NCI-H2107 treated with DMSO at 0.1 percent for 48 hours (cell line): ENCODE measurements around the gene PSTPIP2.
"Not testable (repeated sequence)": the region's sequence is repeated elsewhere in the genome, so short reads cannot be mapped to it uniquely, and the experiment has no call there.

ENCODE experiments used
- DNase-seq: peaks from one replicate; lab custom pipeline; 2025; ENCODE audit not compliant: unreplicated experiment; lab: John Stamatoyannopoulos, UW

PSTPIP2 gene

DNA sequence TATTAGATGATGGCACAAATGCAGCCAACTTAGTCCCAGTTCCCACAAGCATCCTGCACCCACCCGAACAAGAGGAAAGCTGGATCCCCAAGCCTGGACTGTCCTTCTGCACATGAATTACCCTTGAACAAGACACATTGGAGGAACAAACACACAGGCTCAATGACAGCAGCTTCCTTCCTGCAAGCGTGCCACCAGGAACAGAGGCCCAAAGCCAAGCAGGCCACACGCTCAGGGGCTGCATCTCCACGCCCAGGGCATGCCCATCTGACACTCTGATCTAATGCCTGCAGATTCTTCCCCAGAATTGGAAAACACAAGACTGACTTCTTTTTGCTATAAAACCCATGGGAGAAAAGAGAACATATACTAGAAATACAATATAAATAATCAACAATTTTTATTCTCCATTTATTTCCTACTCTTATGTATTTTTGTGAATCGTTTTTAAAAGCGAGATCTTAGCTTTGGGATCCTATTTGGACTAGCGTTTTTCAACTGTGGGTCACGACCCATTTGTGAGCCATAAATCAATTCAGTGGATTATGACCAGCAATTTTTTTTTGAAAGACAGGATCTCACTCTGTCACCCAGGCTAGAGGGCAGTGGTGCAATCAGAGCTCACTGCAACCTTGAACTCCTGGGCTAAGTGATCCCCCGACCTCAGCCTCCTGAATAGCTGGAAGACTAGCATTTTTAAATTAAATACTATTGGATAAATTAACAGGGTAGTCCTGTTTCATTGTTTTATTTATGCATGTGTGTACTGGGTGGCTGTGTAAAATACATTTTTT lies 34.4 kb downstream of the PSTPIP2 start:
- DNase-seq, result no peak

DNA sequence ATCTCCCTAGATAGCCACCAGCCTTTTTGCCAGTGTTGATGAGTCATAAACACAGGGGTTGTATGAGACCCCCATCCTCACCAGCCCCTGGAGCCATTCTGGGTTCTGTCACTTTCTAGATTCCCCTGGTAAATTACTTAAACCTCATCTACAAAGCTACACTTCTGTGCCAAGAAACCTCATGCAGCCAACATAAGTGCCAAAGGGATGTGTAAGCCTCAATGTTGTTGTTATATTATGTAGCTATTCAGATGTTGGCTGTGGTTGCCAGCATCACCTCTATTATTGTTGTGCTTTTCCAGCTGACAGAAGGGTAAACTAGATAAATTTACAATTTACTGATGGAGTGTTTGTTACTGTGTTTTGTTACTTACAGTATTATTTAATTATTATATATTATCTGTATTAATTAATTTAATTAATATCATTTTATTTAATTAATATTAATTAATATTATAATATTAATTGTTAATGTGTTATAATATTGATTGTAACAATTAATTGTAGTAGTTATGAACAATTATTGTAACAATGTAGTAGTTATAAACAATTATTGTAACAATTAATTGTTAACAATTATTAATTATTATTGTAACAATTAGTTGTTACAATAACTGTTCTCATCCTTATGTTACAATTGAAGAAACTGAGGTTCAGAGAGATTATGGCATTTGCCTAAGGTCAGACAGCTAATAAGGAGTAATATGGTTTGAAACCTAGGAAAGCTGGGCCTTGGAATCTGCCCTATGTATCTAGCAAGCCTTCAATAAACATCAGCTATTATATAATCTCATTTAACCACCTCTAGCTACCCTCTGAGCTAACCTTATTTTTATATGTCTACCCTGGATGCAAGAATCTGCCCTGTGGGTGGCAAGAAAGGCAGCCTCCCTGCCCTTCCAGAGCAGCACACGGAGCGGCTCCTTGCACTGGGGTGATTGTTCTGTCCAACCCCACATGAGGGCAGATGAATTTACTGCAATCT lies 36.1 kb downstream of the PSTPIP2 start:
- no peak for DNase-seq

DNA sequence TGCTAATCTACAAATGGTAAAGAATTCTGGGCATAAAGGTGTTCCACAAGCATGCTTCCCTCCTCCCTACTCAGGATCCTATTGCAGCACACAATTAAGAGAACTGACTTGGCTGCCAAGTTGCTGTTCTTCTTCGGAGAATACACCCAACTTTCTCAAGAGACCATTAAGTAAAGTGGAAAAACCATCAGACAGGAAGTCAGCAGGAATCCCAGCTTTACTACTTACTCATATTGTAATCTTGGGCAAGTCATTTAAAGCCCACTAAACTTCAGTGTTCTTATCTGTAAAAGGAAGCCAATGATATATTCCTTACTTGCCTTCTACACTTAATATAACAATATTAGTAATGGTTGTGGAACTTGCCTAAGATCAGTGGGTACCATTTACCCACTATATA lies 37.8 kb downstream of the PSTPIP2 start:
- DNase-seq, result no peak

GRCh38 chr18:46031741-46032140 lies 40.3 kb downstream of the PSTPIP2 start:
- DNase-seq, result no peak

GRCh38 chr18:46028536-46028891 lies 43.5 kb downstream of the PSTPIP2 start:
- no peak for DNase-seq

DNA sequence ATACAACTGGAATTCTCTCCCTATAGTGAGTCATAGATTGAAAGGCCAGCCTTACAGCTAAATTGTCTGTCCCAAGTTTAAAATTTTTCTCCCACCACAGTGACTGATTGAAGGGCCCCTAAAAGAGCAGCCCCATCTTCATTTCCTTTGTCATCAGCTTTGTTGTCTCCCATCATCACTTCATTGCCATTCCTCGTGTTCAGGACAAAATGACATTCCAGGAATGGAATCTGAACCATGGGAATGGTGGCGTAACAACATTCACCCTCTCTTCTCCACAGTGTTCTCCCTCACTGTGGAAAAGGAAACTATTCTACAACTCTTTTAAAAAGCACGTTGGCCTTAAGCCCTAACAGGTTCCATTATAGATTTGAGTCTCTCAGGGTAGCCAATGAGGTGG lies 52.1 kb downstream of the PSTPIP2 start:
- no peak for DNase-seq

DNA sequence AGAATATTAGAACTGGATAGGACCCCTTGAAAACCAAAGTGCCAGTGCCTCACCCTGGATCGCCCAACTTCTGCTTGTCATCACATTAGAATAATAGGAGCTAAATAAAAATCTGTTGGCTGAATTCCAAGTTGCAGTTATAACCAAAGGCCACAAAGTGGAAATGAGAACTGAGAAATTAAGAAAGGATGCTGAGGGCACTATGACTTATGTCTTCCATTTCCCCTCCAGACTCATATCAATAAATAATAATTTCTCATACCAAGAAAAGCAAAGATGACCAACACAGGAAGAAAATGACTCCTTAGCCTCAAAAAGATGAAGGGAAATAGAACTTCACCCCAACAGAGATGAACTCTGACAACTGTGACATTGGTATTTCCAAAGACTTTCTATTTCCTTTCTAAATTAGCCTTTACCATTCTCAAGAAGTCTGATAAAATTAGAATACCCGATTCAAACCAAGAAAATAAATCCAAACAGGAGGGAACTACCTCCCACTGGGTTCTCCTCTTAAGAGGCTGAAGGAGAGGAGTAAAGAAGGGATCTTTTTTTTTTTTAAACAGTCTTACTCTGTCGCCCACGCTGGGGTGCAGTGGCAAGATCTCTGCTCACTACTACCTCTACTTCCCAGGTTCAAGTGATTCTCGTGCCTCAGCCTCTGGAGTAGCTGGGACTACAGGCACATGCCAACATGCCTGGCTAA lies 58.4 kb downstream of the PSTPIP2 start:
- no peak for DNase-seq

DNA sequence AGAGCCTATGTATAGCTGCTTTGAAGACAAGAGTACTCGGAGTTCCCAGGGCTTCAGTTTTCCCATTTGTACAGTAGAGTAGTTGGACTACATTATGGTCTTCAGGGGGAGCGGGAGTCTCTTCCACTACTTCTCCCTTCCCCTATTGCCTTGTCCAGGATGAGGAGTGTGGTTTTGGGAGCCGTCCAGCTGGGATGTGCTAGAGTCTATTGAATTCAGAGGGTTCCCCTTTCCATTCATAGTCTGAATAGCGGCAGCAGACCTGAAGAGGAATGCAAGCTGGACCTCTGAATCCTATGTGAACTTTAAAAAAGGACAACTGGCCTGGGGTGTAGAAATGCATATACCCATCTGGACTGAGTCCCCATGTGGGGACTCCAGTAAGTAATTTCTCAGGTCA lies 61.4 kb downstream of the PSTPIP2 start:
- no peak for DNase-seq

- DNase-seq, result no peak
Measured at GRCh38 chr18:46010050-46010449, 62.0 kb downstream of the PSTPIP2 start.

DNA sequence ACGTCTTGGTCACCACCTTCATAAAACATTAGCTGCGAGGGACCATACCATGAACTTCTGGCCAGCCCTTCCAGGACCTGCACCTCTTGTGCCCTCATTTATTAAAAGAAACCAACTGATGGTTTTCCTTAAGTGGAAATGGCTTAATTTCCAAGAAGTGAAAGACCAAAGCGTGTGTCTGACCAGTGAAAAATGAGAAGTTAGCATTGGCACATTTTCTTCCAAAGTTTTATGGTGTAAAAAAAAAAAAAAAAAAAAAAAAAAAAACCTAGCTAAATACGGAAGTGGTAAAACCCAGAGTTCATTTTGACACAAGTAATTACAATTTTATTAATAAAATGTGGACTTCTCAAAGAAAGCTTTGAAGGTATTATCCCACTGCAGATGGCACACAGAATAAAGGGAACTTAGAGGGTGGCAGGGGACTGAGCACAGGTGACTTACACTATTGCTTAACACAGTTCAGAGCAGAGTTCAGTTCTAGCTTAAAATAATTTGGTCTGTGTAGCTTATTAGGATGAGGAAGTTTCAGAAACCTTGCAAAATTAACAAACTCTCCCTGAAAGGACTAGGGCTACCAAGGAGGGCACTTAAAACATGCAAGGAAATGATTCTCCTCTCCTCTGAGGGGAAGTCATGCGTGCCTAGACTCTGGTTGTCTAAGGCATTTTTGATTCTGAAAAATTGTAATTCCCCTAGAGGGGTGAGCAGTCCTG lies 62.8 kb downstream of the PSTPIP2 start:
- DNase-seq, result no peak

- DNase-seq, result no peak
Measured at GRCh38 chr18:46008531-46008930, 63.5 kb downstream of the PSTPIP2 start.

DNA sequence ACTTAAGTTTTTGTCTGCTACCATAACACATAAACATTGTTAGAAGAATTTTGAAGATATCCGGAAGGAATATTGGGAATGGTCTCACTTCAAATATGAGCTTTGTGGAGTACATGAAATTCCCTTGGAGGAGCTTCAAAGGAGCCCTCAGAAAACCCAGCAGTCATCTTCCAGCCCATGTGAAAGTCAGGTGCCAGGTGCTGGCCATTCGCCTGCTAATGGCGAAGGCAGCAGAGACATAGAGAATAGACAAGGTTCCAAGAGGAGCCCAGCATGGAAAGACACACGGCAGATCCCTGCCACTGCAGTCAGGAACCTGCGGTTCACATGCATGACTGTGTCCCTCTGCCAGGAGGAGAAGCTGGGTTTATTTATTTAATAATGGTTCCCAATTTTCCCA lies 64.9 kb downstream of the PSTPIP2 start:
- no peak for DNase-seq

GRCh38 chr18:46002934-46003333 lies 69.1 kb downstream of the PSTPIP2 start:
- no peak for DNase-seq

- no peak for DNase-seq
Measured at GRCh38 chr18:46001892-46002291, 70.2 kb downstream of the PSTPIP2 start.

GRCh38 chr18:46001074-46001473 lies 71.0 kb downstream of the PSTPIP2 start:
- no peak for DNase-seq

GRCh38 chr18:45999536-45999935 lies 72.5 kb downstream of the PSTPIP2 start:
- no peak for DNase-seq

GRCh38 chr18:45998244-45998643 lies 73.8 kb downstream of the PSTPIP2 start:
- no peak for DNase-seq

DNA sequence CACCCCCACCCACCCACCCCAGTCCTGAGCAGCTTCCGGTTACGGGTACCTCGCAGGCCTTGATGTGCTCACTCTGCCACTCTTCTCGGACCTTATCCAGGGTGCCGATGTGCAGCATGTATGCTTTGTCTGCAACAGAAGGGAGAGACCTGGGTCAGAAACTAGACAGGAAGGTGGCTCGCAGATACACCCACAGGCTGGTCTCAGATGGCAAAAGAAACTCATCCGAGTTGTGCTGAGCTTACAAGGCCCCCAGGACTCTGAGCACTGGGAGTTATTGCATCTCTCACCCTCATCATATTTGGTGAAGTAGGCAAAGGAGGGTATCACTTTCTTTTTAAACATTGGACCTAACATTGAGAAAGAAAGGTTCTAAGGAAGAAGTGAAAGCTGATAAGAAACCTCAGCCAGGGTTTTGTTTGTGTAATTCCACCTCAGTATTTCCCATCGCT lies 74.3 kb downstream of the PSTPIP2 start:
- DNase-seq, result no peak

DNA sequence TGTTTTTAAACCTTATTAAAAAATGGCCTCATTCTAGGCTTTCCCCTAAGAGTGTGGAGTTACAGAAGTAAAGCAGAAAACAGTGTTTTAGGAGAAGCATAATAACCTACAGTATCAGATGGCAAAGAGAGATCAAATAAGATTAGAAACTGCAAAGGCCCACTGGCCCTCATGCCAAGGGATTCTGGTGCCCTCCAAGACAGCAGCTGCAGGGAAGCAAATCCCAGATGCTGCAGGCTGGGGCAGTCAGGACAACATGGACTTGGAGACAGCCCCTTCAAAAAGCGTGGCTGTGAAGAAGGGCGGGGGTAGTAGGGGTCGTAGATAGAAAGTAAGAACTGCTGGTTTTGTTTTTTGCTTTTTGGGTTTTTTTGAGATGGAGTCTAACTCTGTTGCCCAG lies 76.6 kb downstream of the PSTPIP2 start:
- DNase-seq, result no peak

DNA sequence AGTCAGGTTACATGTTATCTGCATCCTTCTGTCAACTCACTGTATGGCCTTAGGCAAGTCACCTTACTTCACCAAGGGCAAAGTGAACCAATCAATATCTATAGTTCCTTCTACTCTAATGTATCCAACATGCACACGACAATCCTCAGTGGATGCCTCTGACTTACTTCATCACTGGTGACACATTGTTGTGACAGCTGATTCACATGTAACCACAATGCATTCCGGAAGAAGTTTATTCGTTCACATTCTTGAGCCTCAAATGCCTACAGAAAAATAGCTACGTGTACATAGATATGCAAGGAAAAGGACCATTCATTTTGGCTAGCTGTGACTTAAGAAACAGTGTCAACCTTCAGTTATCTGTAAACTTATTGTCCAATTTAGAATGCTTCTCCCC lies 78.6 kb downstream of the PSTPIP2 start:
- no peak for DNase-seq

DNA sequence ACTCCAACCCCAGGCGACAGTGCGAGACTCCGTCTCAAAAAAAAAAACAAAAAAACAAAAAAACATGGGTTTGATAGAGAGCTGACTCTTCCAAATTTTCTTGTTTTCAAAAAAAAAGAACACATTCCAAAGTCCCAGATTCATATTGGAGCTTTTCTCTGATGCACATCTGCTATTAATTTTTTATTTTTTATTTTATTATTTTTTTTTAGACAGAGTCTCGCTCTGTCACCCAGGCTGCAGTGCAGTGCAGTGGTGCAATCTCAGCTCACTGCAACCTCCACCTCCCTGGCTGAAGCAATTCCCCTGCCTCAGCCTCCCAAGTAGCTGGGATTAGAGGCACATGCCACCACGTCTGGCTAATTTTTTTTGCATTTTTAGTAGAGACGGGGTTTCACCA lies 79.5 kb downstream of the PSTPIP2 start:
- not testable (repeated sequence) for DNase-seq
